Endometrial microvascular endothelial cells (primary cell): Measurements from ENCODE around the gene HTR1A. TPM values are rescaled to one million over a fixed set of nuclear protein-coding genes. Genes with fewer than 3 reads are reported as not detected.

ENCODE experiments used
- in situ Hi-C: cut with HindIII; loops from 2 replicates; pipeline ENCODE4 v1.10.0; 2017; ENCODE audit warnings: low sequenced_read_pairs, low pct_unique_long_range_greater_than_20kb; ENCODE audit errors: inconsistent ontology term
- total RNA-seq: library from RNA; depleted of rRNA; stranded (reverse); fragments of >200 nt; gene quantifications from one replicate; pipeline ENCODE4 v1.2.3, GENCODE V29; 2015; ENCODE audit errors: inconsistent ontology term

Gene HTR1A
- total RNA-seq, 1 donor from 2014 or later: not detected

DNA sequence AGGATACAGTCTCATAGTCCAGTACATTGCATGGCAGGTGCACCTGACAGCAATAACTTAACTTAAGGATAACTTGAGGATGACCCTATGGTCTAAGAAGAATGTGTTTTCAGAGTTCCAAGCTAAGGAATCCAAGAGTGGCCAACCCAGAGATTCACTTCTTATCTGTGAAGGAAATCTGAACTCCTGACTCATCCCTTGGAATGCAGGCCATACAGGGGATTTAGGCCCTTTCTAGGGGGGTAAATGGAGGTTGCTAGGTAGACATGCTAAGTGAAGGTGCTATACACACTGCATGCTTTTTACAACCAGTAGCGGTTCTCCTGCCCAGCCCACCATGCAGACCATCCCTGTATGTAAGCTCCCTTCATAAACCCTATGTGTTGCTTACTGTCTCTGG is 50.4 kb downstream of the HTR1A start:
- in situ Hi-C loops: no loop called here

Other genes with a start within 250 kb of the HTR1A start
- gene RNF180, start 203.4 kb upstream of the HTR1A start, total RNA-seq: 1.7 TPM